ENCODE measurements around the gene CTNNA3. TPM values are rescaled to one million over a fixed set of nuclear protein-coding genes. Genes with fewer than 3 reads are reported as not detected.

CTNNA3 gene
- total and polyA plus RNA-seq, 2 donors (not counting 3 experiments of a cell fraction or from before 2014, with no cell fraction given) = not detected

DNA sequence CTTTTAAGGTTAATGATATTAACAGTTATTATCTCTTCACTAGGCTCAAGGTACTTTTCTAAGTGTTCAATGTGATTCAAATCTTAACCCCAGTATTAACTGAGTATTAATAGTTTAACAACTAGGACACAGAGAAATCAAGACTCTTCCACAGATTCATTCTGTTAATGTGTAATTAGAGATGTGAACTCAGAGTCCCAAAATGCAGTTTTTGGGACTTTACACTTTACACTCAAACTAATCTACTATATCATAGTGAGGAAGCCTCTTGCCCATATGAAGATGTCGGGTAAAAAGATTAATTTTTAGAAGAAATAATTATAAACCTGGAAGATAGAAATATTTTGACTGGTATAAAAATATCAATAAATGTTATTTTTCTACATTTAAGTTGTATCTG lies 1414.7 kb downstream of the CTNNA3 start:
- no peak overlapping the region for H3K4me3 ChIP-seq (replicated peaks in 1 of 3; ENCODE audit: insufficient read depth in 1 of 3, low read depth in 1 of 3, low read length in 3 of 3)
- ChIA-PET POLR2A (no interaction called here), CTCF (no interaction called here)
- H4K20me1 ChIP-seq (replicated peaks; ENCODE audit: control insufficient read depth, extremely low read depth, insufficient read depth, low read length) = no peaks in the 10 kb centered on the region
- H3K9me3 ChIP-seq (replicated peaks; ENCODE audit: control insufficient read depth, insufficient read depth, low read length) = no peaks in the 10 kb centered on the region
- FAIRE-seq = no peak
- intact Hi-C loops (cut with micrococcal nuclease) = no loop called here
- no peak overlapping the region for H3K27ac ChIP-seq (ENCODE audit: insufficient read depth, low read depth, low read length)
- H3K36me3 ChIP-seq (ENCODE audit: control insufficient read depth in 2 of 2, extremely low read depth in 1 of 2, insufficient read depth in 2 of 2, low read length in 2 of 2) = no peaks in the 10 kb centered on the region
- no peaks in the 10 kb centered on the region for H3K27me3 ChIP-seq (ENCODE audit: control insufficient read depth in 2 of 2, insufficient read depth in 2 of 2, low read length in 2 of 2)
- H3K4me1 ChIP-seq (ENCODE audit: control insufficient read depth, extremely low read depth, insufficient read depth, low read length) = no peaks in the 10 kb centered on the region
- no TSS peak for BruUV-seq (replicated peaks)
- DNase-seq (ENCODE audit: low read depth, low spot score) = no peak
- no peak overlapping the region for H3K4me2 ChIP-seq (ENCODE audit: insufficient read depth, low read length)
- no peaks in the 10 kb centered on the region for H3K9me1 ChIP-seq (replicated peaks; ENCODE audit: control insufficient read depth, extremely low read depth, insufficient read depth, low read length)
- H3K9ac ChIP-seq (replicated peaks; ENCODE audit: extremely low read depth, insufficient read depth, low read length) = no peak overlapping the region
- dilution Hi-C loops (cut with MboI; ENCODE audit: extremely low pct_ligation_motif_present, low sequenced_read_pairs) = no loop called here
- TF ChIP-seq MYC (IDR thresholded peaks at IDR 0.05; ENCODE audit: low read depth, low read length) = no peak
- TF ChIP-seq JUN (IDR thresholded peaks at IDR 0.05; ENCODE audit: borderline replicate concordance, insufficient read depth, insufficient read length, low read depth) = no peak
- TF ChIP-seq, protein P1, sequence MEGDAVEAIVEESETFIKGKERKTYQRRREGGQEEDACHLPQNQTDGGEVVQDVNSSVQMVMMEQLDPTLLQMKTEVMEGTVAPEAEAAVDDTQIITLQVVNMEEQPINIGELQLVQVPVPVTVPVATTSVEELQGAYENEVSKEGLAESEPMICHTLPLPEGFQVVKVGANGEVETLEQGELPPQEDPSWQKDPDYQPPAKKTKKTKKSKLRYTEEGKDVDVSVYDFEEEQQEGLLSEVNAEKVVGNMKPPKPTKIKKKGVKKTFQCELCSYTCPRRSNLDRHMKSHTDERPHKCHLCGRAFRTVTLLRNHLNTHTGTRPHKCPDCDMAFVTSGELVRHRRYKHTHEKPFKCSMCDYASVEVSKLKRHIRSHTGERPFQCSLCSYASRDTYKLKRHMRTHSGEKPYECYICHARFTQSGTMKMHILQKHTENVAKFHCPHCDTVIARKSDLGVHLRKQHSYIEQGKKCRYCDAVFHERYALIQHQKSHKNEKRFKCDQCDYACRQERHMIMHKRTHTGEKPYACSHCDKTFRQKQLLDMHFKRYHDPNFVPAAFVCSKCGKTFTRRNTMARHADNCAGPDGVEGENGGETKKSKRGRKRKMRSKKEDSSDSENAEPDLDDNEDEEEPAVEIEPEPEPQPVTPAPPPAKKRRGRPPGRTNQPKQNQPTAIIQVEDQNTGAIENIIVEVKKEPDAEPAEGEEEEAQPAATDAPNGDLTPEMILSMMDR (IDR thresholded peaks at IDR 0.05; ENCODE audit: extremely low read depth in 1 of 2, insufficient read depth in 1 of 2, low read depth in 1 of 2, low read length in 2 of 2) = no peak
- no peak for TF ChIP-seq FOS (IDR thresholded peaks at IDR 0.05; ENCODE audit: borderline replicate concordance, insufficient read depth, low read length)
- no peak for TF ChIP-seq GATA2 (IDR thresholded peaks at IDR 0.05; ENCODE audit: insufficient read depth, insufficient read length, low read depth, low read length)
- no peak for TF ChIP-seq POLR2AphosphoS5 (IDR thresholded peaks at IDR 0.05; ENCODE audit: insufficient read depth, low read depth, low read length)
- TF ChIP-seq EZH2 (IDR thresholded peaks at IDR 0.05; ENCODE audit: borderline replicate concordance, low read depth, low read length, severe bottlenecking) = no peak
- TF ChIP-seq POLR2A (IDR thresholded peaks at IDR 0.05; ENCODE audit: low read depth, low read length) = no peak
- TF ChIP-seq, protein P2, sequence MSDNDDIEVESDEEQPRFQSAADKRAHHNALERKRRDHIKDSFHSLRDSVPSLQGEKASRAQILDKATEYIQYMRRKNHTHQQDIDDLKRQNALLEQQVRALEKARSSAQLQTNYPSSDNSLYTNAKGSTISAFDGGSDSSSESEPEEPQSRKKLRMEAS (IDR thresholded peaks at IDR 0.05; ENCODE audit: insufficient read depth, insufficient read length) = no peak
- no peak overlapping the region for H2AFZ ChIP-seq (ENCODE audit: low read depth, low read length)
- no peaks in the 10 kb centered on the region for H3K79me2 ChIP-seq (ENCODE audit: control insufficient read depth, insufficient read depth, low read length)
